GM12891 (cell line): ENCODE results near the gene UBE2I.

ENCODE experiments used
- POLR2A ChIP-seq: IDR thresholded peaks from 2 replicates; pipeline ENCODE4 v1.6.1; 2011; ENCODE audit warnings: low read depth, low read length, control low read depth
- POLR2AphosphoS5 ChIP-seq: IDR thresholded peaks from 2 replicates; pipeline ENCODE4 v1.6.1; 2011; ENCODE audit warnings: low read depth, low read length, control low read depth
- SPI1 ChIP-seq: IDR thresholded peaks from 2 replicates; pipeline ENCODE4 v1.6.1; 2011; ENCODE audit warnings: low read depth, low read length, control low read depth
- TAF1 ChIP-seq: IDR thresholded peaks from 2 replicates; pipeline ENCODE4 v1.6.1; 2011; ENCODE audit warnings: low read depth, low read length, control low read depth

DNA sequence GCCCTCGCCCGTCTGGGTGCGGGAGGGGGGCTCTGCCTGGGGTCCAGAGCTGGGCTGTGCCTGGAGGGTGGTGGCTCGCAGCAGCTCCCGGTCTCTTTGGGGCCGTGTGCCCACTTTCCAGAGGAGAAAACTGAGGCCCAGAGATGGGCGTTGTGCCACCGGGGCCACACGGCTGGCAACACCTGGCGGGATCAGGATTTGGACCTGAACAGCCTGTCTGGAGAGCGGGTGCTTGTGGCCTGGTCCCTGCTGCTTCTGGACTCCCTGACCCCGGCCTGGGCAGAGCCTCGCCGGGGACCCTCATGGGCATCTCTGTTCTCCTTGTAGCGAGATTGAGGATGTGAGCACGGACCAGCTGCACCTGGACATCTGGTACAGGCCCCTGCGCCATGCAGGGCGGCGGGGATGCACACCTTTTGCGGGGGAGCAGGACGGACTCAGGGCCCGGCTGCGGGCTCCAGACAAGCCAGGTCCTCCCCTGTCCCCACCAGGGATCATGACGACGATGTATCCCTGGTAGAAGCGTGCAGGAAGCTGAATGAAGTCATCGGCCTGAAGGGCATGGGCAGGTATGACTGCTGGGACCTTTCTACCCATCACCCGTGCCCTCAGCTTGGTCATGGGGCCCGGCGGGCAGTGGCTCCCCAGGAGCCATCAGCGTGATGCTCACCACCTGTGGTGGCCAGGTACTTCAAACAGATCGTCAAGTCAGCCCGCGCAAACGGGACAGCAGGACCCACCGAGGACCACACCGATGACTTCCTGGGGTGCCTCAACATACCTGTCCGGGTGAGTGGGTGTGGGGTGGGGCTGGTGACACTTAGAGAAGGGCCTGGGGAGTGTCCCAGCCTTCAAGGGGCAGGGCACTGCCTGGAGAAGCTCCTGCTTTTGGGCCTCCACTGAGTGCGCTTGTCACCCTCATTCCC lies 32.3 kb downstream of the UBE2I start:
- TF ChIP-seq POLR2AphosphoS5, result no peak
- no peak for TF ChIP-seq TAF1
- TF ChIP-seq SPI1, result no peak
- no peak for TF ChIP-seq POLR2A
